Measurements from ENCODE around the gene UROC1.

DNA sequence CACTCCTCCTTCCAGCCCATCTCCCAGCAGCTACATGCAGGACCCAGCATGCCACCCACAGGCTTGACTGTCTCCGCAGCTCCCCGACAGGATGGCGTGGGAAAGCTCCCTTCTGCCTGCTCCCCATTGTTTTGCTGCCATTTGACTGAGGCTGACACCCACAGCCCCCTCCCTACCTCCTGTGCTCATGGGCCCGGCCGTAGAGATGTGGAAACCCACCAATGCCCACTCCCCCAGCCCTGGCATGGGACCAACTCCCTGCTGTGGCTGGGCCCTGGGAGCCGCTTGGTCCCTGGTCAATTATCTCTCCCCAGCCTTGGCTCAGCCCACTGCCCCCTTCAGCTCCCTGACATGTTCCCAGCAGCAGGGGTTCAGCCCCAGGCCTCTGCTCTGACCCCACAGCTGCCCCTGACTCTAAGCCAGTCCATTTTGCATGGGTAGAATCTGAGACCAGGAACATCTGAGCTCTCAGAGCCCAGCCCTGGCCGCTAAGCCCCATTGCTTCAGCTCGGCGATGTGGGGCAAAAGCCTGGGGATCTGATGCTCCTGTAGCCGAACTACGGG is 33.0 kb upstream of the UROC1 start:
- TF ChIP-seq, protein P1, sequence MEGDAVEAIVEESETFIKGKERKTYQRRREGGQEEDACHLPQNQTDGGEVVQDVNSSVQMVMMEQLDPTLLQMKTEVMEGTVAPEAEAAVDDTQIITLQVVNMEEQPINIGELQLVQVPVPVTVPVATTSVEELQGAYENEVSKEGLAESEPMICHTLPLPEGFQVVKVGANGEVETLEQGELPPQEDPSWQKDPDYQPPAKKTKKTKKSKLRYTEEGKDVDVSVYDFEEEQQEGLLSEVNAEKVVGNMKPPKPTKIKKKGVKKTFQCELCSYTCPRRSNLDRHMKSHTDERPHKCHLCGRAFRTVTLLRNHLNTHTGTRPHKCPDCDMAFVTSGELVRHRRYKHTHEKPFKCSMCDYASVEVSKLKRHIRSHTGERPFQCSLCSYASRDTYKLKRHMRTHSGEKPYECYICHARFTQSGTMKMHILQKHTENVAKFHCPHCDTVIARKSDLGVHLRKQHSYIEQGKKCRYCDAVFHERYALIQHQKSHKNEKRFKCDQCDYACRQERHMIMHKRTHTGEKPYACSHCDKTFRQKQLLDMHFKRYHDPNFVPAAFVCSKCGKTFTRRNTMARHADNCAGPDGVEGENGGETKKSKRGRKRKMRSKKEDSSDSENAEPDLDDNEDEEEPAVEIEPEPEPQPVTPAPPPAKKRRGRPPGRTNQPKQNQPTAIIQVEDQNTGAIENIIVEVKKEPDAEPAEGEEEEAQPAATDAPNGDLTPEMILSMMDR (conservative IDR thresholded peaks at IDR 0.05; ENCODE audit: low read depth, low read length): no peak
- TF ChIP-seq EZH2 (IDR thresholded peaks at IDR 0.05; ENCODE audit: borderline replicate concordance, low read depth, low read length, poor library complexity, severe bottlenecking): no peak
